Osteocyte (in vitro differentiated cells): ENCODE measurements around the gene SLC22A17. TPM values are rescaled to one million over a fixed set of nuclear protein-coding genes. Genes with fewer than 3 reads are reported as not detected.

ENCODE experiments used
- DNase-seq: peaks from one replicate; pipeline ENCODE4 v3.0.0; 2021; ENCODE audit warnings: mixed read lengths; ENCODE audit not compliant: unreplicated experiment; ENCODE audit errors: extremely low spot score
- H3K27ac Mint-ChIP-seq: one replicate; pipeline ENCODE4 v1.8.0; 2021; ENCODE audit warnings: mild to moderate bottlenecking, mixed read lengths; ENCODE audit not compliant: unreplicated experiment
- H3K27me3 Mint-ChIP-seq: one replicate; pipeline ENCODE4 v1.8.0; 2021; ENCODE audit warnings: mixed read lengths; ENCODE audit not compliant: unreplicated experiment
- H3K36me3 Mint-ChIP-seq: one replicate; pipeline ENCODE4 v1.8.0; 2021; ENCODE audit warnings: mixed read lengths; ENCODE audit not compliant: unreplicated experiment
- H3K4me1 Mint-ChIP-seq: one replicate; pipeline ENCODE4 v1.8.0; 2021; ENCODE audit warnings: mixed read lengths; ENCODE audit not compliant: unreplicated experiment
- H3K4me3 Mint-ChIP-seq: one replicate; pipeline ENCODE4 v1.8.0; 2021; ENCODE audit warnings: mild to moderate bottlenecking, moderate library complexity, mixed read lengths; ENCODE audit not compliant: unreplicated experiment
- H3K9me3 Mint-ChIP-seq: one replicate; pipeline ENCODE4 v1.8.0; 2021; ENCODE audit warnings: mixed read lengths; ENCODE audit not compliant: unreplicated experiment
- total RNA-seq: library from RNA; stranded (reverse); gene quantifications from 2 replicates; pipeline ENCODE4 v1.2.1, GENCODE V29; 2021
- TF ChIP-seq, protein P1 (sequence below): fragments of 200-600 bp; sonication (generic); IDR thresholded peaks from 2 replicates; pipeline ENCODE4 v1.5.0; 2021; ENCODE audit warnings: antibody characterized with exemption, mild to moderate bottlenecking, moderate library complexity

The SLC22A17 gene
- total RNA-seq, 1 donor from 2014 or later, result 42.7 TPM

DNA sequence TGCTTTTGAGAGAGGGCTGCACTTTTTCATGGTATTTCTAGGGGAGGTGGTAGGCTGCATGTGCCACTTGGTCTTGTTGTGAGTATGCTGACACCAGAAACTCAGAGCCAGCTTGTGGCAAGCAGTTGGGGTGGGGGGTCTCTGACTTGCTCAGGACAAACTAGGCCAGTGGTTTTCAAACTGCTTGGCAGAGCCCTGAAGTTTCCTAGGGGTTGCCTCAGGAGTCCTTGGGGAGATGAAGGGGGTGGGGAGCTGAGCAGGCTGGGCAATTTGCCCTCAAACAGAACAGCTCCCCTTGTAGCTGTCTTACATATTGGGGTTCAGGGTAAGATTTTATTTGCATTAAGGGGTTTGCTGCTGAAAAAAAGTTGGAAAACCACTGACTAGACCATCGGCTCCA, 42.1 kb downstream of the SLC22A17 start:
- Mint-ChIP-seq H3K9me3 (no peaks in the 10 kb centered on the region), H3K36me3 (peaks cover 20% of the 10 kb centered on the region), H3K27me3 (no peaks in the 10 kb centered on the region), H3K4me1 (peaks cover 33% of the 10 kb centered on the region), H3K4me3 (no peak overlapping the region), H3K27ac (no peak overlapping the region)
- TF ChIP-seq, protein P1, sequence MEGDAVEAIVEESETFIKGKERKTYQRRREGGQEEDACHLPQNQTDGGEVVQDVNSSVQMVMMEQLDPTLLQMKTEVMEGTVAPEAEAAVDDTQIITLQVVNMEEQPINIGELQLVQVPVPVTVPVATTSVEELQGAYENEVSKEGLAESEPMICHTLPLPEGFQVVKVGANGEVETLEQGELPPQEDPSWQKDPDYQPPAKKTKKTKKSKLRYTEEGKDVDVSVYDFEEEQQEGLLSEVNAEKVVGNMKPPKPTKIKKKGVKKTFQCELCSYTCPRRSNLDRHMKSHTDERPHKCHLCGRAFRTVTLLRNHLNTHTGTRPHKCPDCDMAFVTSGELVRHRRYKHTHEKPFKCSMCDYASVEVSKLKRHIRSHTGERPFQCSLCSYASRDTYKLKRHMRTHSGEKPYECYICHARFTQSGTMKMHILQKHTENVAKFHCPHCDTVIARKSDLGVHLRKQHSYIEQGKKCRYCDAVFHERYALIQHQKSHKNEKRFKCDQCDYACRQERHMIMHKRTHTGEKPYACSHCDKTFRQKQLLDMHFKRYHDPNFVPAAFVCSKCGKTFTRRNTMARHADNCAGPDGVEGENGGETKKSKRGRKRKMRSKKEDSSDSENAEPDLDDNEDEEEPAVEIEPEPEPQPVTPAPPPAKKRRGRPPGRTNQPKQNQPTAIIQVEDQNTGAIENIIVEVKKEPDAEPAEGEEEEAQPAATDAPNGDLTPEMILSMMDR, result no peak
- no peak for DNase-seq

DNA sequence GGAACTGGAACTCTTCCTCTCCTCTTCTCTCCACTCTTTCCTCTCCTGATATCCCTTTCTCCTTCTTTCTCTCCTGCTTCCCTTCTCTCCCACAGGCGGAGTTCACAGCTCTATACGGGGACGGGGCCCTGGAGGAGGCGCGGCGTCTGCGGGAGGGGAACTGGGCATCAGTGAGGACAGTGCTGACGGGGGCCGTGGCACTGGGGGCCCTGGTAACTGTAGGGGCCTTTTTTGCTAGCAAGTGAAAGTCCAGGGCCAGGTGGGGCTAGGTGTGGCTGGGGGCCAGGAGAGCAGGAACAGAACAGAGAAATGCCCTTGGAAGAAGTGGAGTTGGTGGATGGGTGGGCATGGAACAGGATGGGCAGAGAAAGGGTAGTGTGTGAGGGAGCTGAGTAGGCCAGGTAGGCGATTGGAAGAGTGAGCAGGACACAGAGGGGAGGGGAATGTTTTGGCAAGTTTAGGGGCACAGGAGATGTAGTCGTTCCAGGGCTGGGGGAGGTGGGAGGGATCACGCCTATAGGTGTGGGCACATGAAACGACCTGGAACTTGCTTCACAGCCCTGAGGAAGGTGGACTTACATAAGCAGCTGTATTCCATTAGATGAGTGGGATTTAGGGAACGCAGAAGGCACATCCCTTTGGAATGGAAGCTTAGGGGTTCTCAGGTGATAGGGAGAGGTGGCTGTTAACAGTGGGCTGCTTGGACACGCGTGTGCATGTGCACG, 43.8 kb downstream of the SLC22A17 start:
- no peaks in the 10 kb centered on the region for H3K9me3 Mint-ChIP-seq
- peak overlapping the region; percentile 41 for H3K27ac Mint-ChIP-seq
- DNase-seq, result no peak

GRCh38 chr14:23307687-23308644, 44.7 kb downstream of the SLC22A17 start:
- H3K4me3 Mint-ChIP-seq, result peak overlapping the region; percentile 98
- peak overlapping the region; percentile 95 for H3K27ac Mint-ChIP-seq
- H3K9me3 Mint-ChIP-seq, result no peaks in the 10 kb centered on the region
- no peak for DNase-seq
- H3K27me3 Mint-ChIP-seq, result no peaks in the 10 kb centered on the region
- TF ChIP-seq, protein P1, result no peak
- H3K4me1 Mint-ChIP-seq, result peaks cover 39% of the 10 kb centered on the region
- H3K36me3 Mint-ChIP-seq, result peaks cover 17% of the 10 kb centered on the region

More for the DNA sequence above, 43.8 kb downstream of the SLC22A17 start:
- Mint-ChIP-seq H3K27me3 (no peaks in the 10 kb centered on the region), H3K36me3 (peaks cover 17% of the 10 kb centered on the region), H3K4me3 (peak overlapping the region; percentile 98), H3K4me1 (peaks cover 36% of the 10 kb centered on the region)
- TF ChIP-seq, protein P1, result no peak

DNA sequence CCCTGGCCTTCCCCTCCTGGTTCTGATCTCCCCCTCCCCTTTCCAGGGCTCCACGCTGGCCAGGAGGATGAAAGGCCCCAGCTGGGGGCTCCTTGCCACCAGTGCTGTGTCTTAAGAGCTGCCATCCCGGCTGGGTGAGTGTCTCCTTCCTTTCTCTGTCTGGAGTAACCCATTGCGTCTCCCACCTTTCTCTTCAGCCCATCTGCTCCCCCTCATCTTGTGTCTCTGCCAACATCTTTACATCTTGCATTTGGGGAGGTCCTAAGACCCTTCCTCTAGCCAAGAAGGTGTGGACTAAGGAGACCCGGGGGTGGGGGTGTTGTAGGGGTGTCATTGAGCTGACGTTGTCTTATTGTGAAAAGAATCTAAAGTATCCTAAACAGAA, 45.5 kb downstream of the SLC22A17 start:
- Mint-ChIP-seq H3K9me3 (no peaks in the 10 kb centered on the region), H3K27ac (peak overlapping the region; percentile 95), H3K4me3 (peak overlapping the region; percentile 98), H3K36me3 (peaks cover 12% of the 10 kb centered on the region), H3K27me3 (no peaks in the 10 kb centered on the region), H3K4me1 (peaks cover 43% of the 10 kb centered on the region)
- DNase-seq, result no peak
- TF ChIP-seq, protein P1, result no peak
